ENCODE data around the gene TRIO. TPM values are rescaled to one million over a fixed set of nuclear protein-coding genes. Genes with fewer than 3 reads are reported as not detected.
A peak's percentile ranks its signal among the peaks of the same experiment; 100 is the strongest.

TRIO gene
- total RNA-seq, 4 donors from 2014 or later: 67.4 to 103 (median 94.7) TPM

DNA sequence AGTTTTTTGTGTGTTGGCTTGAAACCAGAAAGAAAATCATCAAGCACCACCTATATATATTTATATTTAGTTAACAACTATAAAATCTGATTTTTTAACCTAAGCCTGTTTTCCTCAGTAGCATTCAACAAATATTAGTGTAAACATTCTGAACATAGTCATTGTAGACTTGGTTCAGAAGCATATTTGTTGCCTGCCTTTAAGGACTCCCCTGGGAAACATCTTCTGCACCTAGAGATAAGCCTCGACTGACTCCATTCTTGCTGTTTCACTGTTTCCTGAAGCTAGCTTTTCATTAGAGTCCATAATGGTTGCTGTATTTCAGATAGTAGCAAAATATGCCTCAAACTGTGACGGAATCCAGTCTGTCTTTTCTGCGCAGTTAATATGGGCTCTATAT is 123.5 kb downstream of the TRIO start:
- DNase-seq: no peak
- Histone ChIP-seq H3K4me1 (peaks cover 30 to 36% of the 10 kb centered on the region in 2 donors), H3K4me3 (replicated peaks in 1 of 3) (no peak overlapping the region), H3K27me3 (no peaks in the 10 kb centered on the region), H3K9me3 (no peaks in the 10 kb centered on the region), H3K27ac (no peak overlapping the region), H3K36me3 (no peaks in the 10 kb centered on the region)
- TF ChIP-seq POLR2A (IDR thresholded peaks at IDR 0.05): no peak
- TF ChIP-seq, protein P1, sequence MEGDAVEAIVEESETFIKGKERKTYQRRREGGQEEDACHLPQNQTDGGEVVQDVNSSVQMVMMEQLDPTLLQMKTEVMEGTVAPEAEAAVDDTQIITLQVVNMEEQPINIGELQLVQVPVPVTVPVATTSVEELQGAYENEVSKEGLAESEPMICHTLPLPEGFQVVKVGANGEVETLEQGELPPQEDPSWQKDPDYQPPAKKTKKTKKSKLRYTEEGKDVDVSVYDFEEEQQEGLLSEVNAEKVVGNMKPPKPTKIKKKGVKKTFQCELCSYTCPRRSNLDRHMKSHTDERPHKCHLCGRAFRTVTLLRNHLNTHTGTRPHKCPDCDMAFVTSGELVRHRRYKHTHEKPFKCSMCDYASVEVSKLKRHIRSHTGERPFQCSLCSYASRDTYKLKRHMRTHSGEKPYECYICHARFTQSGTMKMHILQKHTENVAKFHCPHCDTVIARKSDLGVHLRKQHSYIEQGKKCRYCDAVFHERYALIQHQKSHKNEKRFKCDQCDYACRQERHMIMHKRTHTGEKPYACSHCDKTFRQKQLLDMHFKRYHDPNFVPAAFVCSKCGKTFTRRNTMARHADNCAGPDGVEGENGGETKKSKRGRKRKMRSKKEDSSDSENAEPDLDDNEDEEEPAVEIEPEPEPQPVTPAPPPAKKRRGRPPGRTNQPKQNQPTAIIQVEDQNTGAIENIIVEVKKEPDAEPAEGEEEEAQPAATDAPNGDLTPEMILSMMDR (IDR thresholded peaks at IDR 0.05): no peak
- intact Hi-C loops (cut with DNase I): loop anchor here (10.0 kb wide), 1 partner anchor 122 kb away; the partner anchor contains the start of gene TRIO
- WGBS, 2 donors: 49 to 54% methylated on average over 3 of the region's 3 CpGs

DNA sequence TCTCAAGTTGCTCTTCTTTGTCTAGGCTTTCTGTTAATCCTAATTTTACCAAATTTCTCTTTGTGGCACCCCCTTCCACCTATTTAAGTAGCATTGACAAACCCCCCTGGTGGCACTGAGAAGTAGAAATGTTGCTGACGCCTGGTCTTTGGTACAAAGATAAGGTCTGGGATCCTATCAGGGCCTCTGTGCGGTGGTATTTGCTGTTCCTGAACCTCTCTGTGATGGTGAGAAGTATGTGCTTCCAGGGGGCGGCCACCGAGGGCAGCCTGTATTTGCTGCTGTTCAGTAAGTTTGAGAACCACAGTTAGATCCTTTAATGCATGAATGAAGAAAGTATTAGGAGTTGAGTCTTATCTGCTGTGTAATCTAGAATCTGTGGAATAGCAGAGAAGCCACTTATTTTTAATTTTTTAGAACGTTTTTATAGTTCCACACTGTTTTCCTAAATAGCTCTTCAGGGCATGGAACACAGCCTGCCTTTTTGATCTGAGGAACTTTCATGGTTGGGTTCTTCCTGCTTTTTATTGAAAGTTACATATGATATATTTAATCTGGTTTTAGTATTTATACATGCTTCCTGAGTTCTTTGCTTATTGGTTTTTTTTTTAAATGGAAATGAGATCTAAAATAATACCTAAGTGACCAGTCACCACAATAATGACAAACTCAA is 124.2 kb downstream of the TRIO start:
- no peak overlapping the region for H3K4me3 ChIP-seq (replicated peaks in 1 of 3)
- 47 to 66% methylated on average over 5 of the region's 5 CpGs for WGBS, 2 donors
- no peaks in the 10 kb centered on the region for H3K36me3 ChIP-seq
- DNase-seq: peak in 1 of 2 donors; percentile 22
- H3K27me3 ChIP-seq: no peaks in the 10 kb centered on the region
- TF ChIP-seq, protein P1 (IDR thresholded peaks at IDR 0.05): no peak
- no peak for TF ChIP-seq POLR2A (IDR thresholded peaks at IDR 0.05)
- H3K4me1 ChIP-seq: peaks cover 30 to 36% of the 10 kb centered on the region in 2 donors
- intact Hi-C loops (cut with DNase I): loop anchor here (10.0 kb wide), 1 partner anchor 123 kb away; the partner anchor contains the start of gene TRIO
- H3K27ac ChIP-seq: no peak overlapping the region
- H3K9me3 ChIP-seq: no peaks in the 10 kb centered on the region

DNA sequence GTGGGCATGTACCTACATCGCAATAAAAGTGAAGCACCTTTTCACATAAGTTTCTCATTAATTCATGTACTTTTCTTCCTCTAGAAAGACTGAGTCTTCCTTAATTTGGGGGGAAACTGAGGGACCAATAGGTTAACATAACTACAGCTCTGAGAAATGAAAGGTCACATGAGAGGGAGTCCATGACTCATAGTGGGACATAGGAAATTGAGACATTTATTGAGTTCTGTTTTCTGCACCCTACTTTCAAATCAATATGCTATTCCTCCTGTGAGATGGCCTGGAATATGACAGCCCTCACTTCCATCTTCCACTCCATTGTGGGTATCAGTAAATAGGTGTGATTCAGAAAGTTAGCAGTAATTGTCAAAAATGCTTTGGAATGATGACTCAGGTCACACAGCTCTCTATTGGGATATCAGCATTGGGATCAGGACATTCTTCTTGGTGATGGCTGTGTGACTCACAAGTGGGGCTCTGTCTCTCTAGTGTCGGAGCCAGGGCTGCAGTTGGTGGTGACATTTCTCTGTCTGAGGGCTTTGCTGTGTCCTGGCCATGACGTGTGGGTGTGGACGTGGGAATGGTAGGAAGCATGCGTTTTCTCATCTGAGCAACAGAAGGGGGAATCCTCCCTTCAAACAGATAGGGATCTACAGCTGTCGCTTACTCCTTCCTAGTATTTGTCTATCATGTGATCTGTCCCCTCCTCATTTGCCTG is 125.0 kb downstream of the TRIO start:
- peaks cover 30 to 36% of the 10 kb centered on the region in 2 donors for H3K4me1 ChIP-seq
- TF ChIP-seq, protein P1 (IDR thresholded peaks at IDR 0.05): no peak
- no peak for TF ChIP-seq POLR2A (IDR thresholded peaks at IDR 0.05)
- H3K27ac ChIP-seq: peak overlapping the region in 1 of 3 donors; percentile 44
- no peak for DNase-seq
- no peak overlapping the region for H3K4me3 ChIP-seq (replicated peaks in 1 of 3)
- no peaks in the 10 kb centered on the region for H3K9me3 ChIP-seq
- intact Hi-C loops (cut with DNase I): loop anchor here (10.0 kb wide), 1 partner anchor 123 kb away; the partner anchor contains the start of gene TRIO
- no peaks in the 10 kb centered on the region for H3K36me3 ChIP-seq
- no peaks in the 10 kb centered on the region for H3K27me3 ChIP-seq
- WGBS, 2 donors: 91% methylated on average over 6 of the region's 6 CpGs

DNA sequence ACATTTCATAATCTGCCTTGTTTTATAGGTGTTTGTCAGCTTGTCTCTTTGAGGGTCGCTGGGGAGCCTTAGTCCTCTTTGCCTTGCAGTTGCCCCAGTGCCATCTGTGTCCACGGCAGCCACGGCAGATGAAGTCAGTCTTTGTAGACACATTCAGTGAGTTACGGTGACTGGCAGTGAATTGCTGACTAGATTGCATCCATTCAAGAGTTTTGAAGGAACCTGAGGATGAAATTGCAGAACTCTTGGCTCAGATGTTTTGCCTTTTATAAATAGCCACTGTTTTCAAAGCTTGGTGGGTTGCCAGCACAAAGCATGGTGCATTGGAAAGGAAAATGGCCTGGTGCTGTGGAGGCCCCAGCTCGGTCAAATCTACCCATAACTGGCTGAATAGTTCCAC is 125.6 kb downstream of the TRIO start:
- Histone ChIP-seq H3K36me3 (no peaks in the 10 kb centered on the region), H3K27ac (peak overlapping the region in 1 of 3 donors; percentile 44), H3K9me3 (no peaks in the 10 kb centered on the region), H3K4me1 (peaks cover 30 to 36% of the 10 kb centered on the region in 2 donors), H3K27me3 (no peaks in the 10 kb centered on the region), H3K4me3 (replicated peaks in 1 of 3) (no peak overlapping the region)
- no peak for TF ChIP-seq POLR2A (IDR thresholded peaks at IDR 0.05)
- TF ChIP-seq, protein P1 (IDR thresholded peaks at IDR 0.05): no peak
- WGBS, 2 donors: 79 to 95% methylated on average over 5 of the region's 5 CpGs
- intact Hi-C loops (cut with DNase I): loop anchor here (10.0 kb wide), 1 partner anchor 124 kb away; the partner anchor contains the start of gene TRIO
- DNase-seq: peak; percentile 12 to 14
